ENCODE data around the gene RERE. TPM values are rescaled to one million over a fixed set of nuclear protein-coding genes. Genes with fewer than 3 reads are reported as not detected.

The RERE gene
- total and polyA plus RNA-seq, 4 donors = 26.8 to 133 (median 82.7) TPM

- intact Hi-C loops (cut with DNase I) = no loop called here
- Histone ChIP-seq H3K4me1 (ENCODE audit: control insufficient read depth in 1 of 2, insufficient read depth in 2 of 2, low read length in 2 of 2) (peaks cover 1 to 3% of the 10 kb centered on the region in 2 donors), H3K36me3 (ENCODE audit: control insufficient read depth in 1 of 2, insufficient read depth in 2 of 2, low read length in 1 of 2) (no peaks in the 10 kb centered on the region)
Measured at GRCh38 chr1:8462371-8462892, 355.0 kb downstream of the RERE start.

GRCh38 chr1:8461351-8462110 is 355.9 kb downstream of the RERE start:
- DNase-seq = no peak
- intact Hi-C loops (cut with DNase I) = no loop called here
- Histone ChIP-seq H3K9me3 (ENCODE audit: control insufficient read depth, low read length) (no peaks in the 10 kb centered on the region), H3K4me3 (ENCODE audit: low read length in 2 of 2) (no peak overlapping the region), H3K27me3 (ENCODE audit: control insufficient read depth in 1 of 2, insufficient read depth in 2 of 2, low read length in 1 of 2) (no peaks in the 10 kb centered on the region), H3K4me1 (ENCODE audit: control insufficient read depth in 1 of 2, insufficient read depth in 2 of 2, low read length in 2 of 2) (peaks cover 1 to 7% of the 10 kb centered on the region in 2 donors), H3K36me3 (ENCODE audit: control insufficient read depth in 1 of 2, insufficient read depth in 2 of 2, low read length in 1 of 2) (no peaks in the 10 kb centered on the region), H3K27ac (ENCODE audit: low read depth in 1 of 2, low read length in 2 of 2) (no peak overlapping the region)
- 34 to 44% methylated on average over 5 of the region's 5 CpGs for WGBS, 2 donors
- no peak for ATAC-seq (ENCODE audit: low FRiP score)

More at GRCh38 chr1:8462371-8462892, 355.0 kb downstream of the RERE start:
- no peak overlapping the region for H3K27ac ChIP-seq (ENCODE audit: low read depth in 1 of 2, low read length in 2 of 2)
- WGBS, 2 donors = 87% methylated on average over 13 of the region's 13 CpGs
- ATAC-seq (ENCODE audit: low FRiP score) = no peak
- no peaks in the 10 kb centered on the region for H3K9me3 ChIP-seq (ENCODE audit: control insufficient read depth, low read length)
- H3K4me3 ChIP-seq (ENCODE audit: low read length in 2 of 2) = no peak overlapping the region
- DNase-seq = no peak
- H3K27me3 ChIP-seq (ENCODE audit: control insufficient read depth in 1 of 2, insufficient read depth in 2 of 2, low read length in 1 of 2) = no peaks in the 10 kb centered on the region

GRCh38 chr1:8460784-8461183 is 356.7 kb downstream of the RERE start:
- H3K27ac ChIP-seq (ENCODE audit: low read depth in 1 of 2, low read length in 2 of 2) = no peak overlapping the region
- ATAC-seq (ENCODE audit: low FRiP score) (no peak), DNase-seq (no peak)
- no peaks in the 10 kb centered on the region for H3K27me3 ChIP-seq (ENCODE audit: control insufficient read depth in 1 of 2, insufficient read depth in 2 of 2, low read length in 1 of 2)
- no peak overlapping the region for H3K4me3 ChIP-seq (ENCODE audit: low read length in 2 of 2)
- H3K4me1 ChIP-seq (ENCODE audit: control insufficient read depth in 1 of 2, insufficient read depth in 2 of 2, low read length in 2 of 2) = peaks cover 1 to 14% of the 10 kb centered on the region in 2 donors
- no peaks in the 10 kb centered on the region for H3K9me3 ChIP-seq (ENCODE audit: control insufficient read depth, low read length)
- intact Hi-C loops (cut with DNase I) = no loop called here
- WGBS, 2 donors = 85 to 87% methylated on average over 5 of the region's 5 CpGs
- no peaks in the 10 kb centered on the region for H3K36me3 ChIP-seq (ENCODE audit: control insufficient read depth in 1 of 2, insufficient read depth in 2 of 2, low read length in 1 of 2)

GRCh38 chr1:8460132-8460544 is 357.3 kb downstream of the RERE start:
- ATAC-seq (ENCODE audit: low FRiP score) (no peak), DNase-seq (no peak)
- H3K27me3 ChIP-seq (ENCODE audit: control insufficient read depth in 1 of 2, insufficient read depth in 2 of 2, low read length in 1 of 2) = no peaks in the 10 kb centered on the region
- WGBS, 2 donors = 62 to 71% methylated on average over 4 of the region's 4 CpGs
- H3K27ac ChIP-seq (ENCODE audit: low read depth in 1 of 2, low read length in 2 of 2) = no peak overlapping the region
- intact Hi-C loops (cut with DNase I) = no loop called here
- no peak overlapping the region for H3K4me3 ChIP-seq (ENCODE audit: low read length in 2 of 2)
- H3K4me1 ChIP-seq (ENCODE audit: control insufficient read depth in 1 of 2, insufficient read depth in 2 of 2, low read length in 2 of 2) = peaks cover 1 to 17% of the 10 kb centered on the region in 2 donors
- no peaks in the 10 kb centered on the region for H3K36me3 ChIP-seq (ENCODE audit: control insufficient read depth in 1 of 2, insufficient read depth in 2 of 2, low read length in 1 of 2)
- no peaks in the 10 kb centered on the region for H3K9me3 ChIP-seq (ENCODE audit: control insufficient read depth, low read length)

- Histone ChIP-seq H3K27me3 (ENCODE audit: control insufficient read depth in 1 of 2, insufficient read depth in 2 of 2, low read length in 1 of 2) (no peaks in the 10 kb centered on the region), H3K9me3 (ENCODE audit: control insufficient read depth, low read length) (no peaks in the 10 kb centered on the region), H3K36me3 (ENCODE audit: control insufficient read depth in 1 of 2, insufficient read depth in 2 of 2, low read length in 1 of 2) (no peaks in the 10 kb centered on the region), H3K4me3 (ENCODE audit: low read length in 2 of 2) (no peak overlapping the region), H3K4me1 (ENCODE audit: control insufficient read depth in 1 of 2, insufficient read depth in 2 of 2, low read length in 2 of 2) (peaks cover 1 to 17% of the 10 kb centered on the region in 2 donors), H3K27ac (ENCODE audit: low read depth in 1 of 2, low read length in 2 of 2) (no peak overlapping the region)
- 92 to 95% methylated on average over 3 of the region's 3 CpGs for WGBS, 2 donors
- no peak for ATAC-seq (ENCODE audit: low FRiP score)
- intact Hi-C loops (cut with DNase I) = no loop called here
- no peak for DNase-seq
Measured at GRCh38 chr1:8458607-8459006, 358.8 kb downstream of the RERE start.

- Histone ChIP-seq H3K9me3 (ENCODE audit: control insufficient read depth, low read length) (no peaks in the 10 kb centered on the region), H3K36me3 (ENCODE audit: control insufficient read depth in 1 of 2, insufficient read depth in 2 of 2, low read length in 1 of 2) (no peaks in the 10 kb centered on the region), H3K27me3 (ENCODE audit: control insufficient read depth in 1 of 2, insufficient read depth in 2 of 2, low read length in 1 of 2) (no peaks in the 10 kb centered on the region), H3K4me3 (ENCODE audit: low read length in 2 of 2) (no peak overlapping the region), H3K27ac (ENCODE audit: low read depth in 1 of 2, low read length in 2 of 2) (no peak overlapping the region), H3K4me1 (ENCODE audit: control insufficient read depth in 1 of 2, insufficient read depth in 2 of 2, low read length in 2 of 2) (peaks cover 1 to 17% of the 10 kb centered on the region in 2 donors)
- WGBS, 2 donors = 94 to 95% methylated on average over 7 of the region's 7 CpGs
- intact Hi-C loops (cut with DNase I) = no loop called here
- no peak for DNase-seq
- ATAC-seq (ENCODE audit: low FRiP score) = no peak
Measured at GRCh38 chr1:8457760-8458381, 359.6 kb downstream of the RERE start.

- intact Hi-C loops (cut with DNase I) = no loop called here
Measured at GRCh38 chr1:8456991-8457390, 360.4 kb downstream of the RERE start.

GRCh38 chr1:8456308-8456912 is 361.0 kb downstream of the RERE start:
- peaks cover 1 to 15% of the 10 kb centered on the region in 2 donors for H3K4me1 ChIP-seq (ENCODE audit: control insufficient read depth in 1 of 2, insufficient read depth in 2 of 2, low read length in 2 of 2)
- no peak for DNase-seq
- H3K36me3 ChIP-seq (ENCODE audit: control insufficient read depth in 1 of 2, insufficient read depth in 2 of 2, low read length in 1 of 2) = no peaks in the 10 kb centered on the region
- WGBS, 2 donors = 46 to 48% methylated on average over 4 of the region's 4 CpGs
- peak overlapping the region in 1 of 2 donors; percentile 85 for H3K27ac ChIP-seq (ENCODE audit: low read depth in 1 of 2, low read length in 2 of 2)
- no peak for ATAC-seq (ENCODE audit: low FRiP score)
- H3K9me3 ChIP-seq (ENCODE audit: control insufficient read depth, low read length) = no peaks in the 10 kb centered on the region
- no peak overlapping the region for H3K4me3 ChIP-seq (ENCODE audit: low read length in 2 of 2)
- H3K27me3 ChIP-seq (ENCODE audit: control insufficient read depth in 1 of 2, insufficient read depth in 2 of 2, low read length in 1 of 2) = no peaks in the 10 kb centered on the region
- intact Hi-C loops (cut with DNase I) = no loop called here

More at GRCh38 chr1:8456991-8457390, 360.4 kb downstream of the RERE start:
- Histone ChIP-seq H3K27me3 (ENCODE audit: control insufficient read depth in 1 of 2, insufficient read depth in 2 of 2, low read length in 1 of 2) (no peaks in the 10 kb centered on the region), H3K27ac (ENCODE audit: low read depth in 1 of 2, low read length in 2 of 2) (no peak overlapping the region), H3K36me3 (ENCODE audit: control insufficient read depth in 1 of 2, insufficient read depth in 2 of 2, low read length in 1 of 2) (no peaks in the 10 kb centered on the region), H3K4me1 (ENCODE audit: control insufficient read depth in 1 of 2, insufficient read depth in 2 of 2, low read length in 2 of 2) (peaks cover 1 to 17% of the 10 kb centered on the region in 2 donors), H3K4me3 (ENCODE audit: low read length in 2 of 2) (no peak overlapping the region), H3K9me3 (ENCODE audit: control insufficient read depth, low read length) (no peaks in the 10 kb centered on the region)
- ATAC-seq (ENCODE audit: low FRiP score) (no peak), DNase-seq (no peak)
- WGBS, 2 donors = 85 to 91% methylated on average over 1 of the region's 1 CpG
